ENCODE results near the gene ZNF236.
"Not testable (repeated sequence)": the region's sequence is repeated elsewhere in the genome, so short reads cannot be mapped to it uniquely, and the experiment has no call there.

ZNF236 gene

DNA sequence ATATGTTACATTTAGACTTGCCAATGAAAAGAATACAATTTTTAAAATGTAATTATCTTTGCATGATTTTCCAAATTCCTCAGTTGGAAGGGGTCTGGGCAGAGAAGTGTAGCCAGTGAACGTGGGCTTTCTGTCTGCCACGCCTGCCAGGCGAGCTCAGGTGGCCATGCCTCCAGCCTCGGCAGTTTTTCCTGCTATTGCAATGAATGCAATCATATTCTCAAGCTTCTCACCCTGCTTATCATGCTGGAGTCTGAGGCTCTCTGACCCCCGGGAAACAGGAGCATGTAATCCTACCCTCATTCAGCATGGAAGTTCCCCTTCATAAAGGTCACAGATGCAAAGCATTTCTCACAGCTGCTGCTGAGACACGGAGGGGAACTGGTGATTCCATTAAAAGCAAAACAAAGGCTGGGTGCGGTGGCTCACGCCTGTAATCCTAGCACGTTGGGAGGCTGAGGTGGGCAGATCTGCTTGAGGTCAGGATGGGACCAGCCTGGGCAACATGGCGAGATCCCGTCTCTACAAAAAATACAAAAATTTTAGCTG, 155.4 kb downstream of the ZNF236 start:
- DNase-seq: no peak

DNA sequence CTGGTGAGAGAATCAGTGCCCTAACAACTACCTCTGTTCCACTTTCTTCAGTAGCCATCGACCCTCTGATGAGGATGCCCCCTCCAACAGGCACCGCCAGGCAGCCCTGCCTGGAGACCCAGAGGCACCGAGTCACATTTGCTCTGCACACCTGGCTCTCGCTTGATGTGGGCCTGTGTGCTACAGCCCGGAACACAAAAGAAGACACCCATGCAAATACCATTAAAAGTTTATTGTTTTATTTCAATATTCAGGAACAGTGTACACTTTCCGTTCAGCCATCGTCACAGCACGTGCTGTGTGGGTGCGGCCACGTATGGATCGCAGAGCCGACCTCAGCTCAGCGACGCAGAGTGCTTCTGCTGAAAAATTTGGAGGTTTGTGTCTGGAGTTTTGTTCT, 156.3 kb downstream of the ZNF236 start:
- DNase-seq: no peak

DNA sequence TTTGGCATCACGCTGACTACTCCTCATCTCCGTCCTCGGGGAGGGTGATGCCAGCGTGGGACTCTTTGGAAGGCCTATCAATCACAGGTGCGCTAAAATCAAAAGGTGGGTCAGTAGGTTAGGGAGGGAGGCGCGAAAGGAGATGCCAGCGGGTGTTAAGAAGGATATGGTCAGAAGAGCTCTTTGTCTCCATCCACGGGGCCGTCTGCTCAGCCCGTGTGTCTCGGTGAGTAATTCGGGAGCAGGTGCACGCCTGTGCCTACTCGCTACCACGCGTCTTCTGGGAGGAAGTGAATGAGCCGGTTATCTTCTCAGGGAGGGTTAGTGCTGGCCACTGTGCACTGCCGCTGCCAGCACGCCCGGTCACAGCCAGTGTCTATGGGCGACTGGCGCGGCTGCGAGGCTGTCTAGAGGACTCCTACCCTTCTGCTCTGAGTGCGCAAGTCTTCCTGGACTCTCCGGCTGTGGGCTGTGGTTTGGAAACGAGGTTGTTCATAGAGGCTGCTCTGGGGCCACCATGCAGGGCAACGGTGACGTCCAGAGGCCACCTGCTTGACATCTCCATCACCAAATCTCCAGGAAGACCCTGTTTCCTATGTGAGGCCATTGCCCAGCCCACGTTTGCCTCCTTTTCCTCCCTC, 156.9 kb downstream of the ZNF236 start:
- DNase-seq: no peak

DNA sequence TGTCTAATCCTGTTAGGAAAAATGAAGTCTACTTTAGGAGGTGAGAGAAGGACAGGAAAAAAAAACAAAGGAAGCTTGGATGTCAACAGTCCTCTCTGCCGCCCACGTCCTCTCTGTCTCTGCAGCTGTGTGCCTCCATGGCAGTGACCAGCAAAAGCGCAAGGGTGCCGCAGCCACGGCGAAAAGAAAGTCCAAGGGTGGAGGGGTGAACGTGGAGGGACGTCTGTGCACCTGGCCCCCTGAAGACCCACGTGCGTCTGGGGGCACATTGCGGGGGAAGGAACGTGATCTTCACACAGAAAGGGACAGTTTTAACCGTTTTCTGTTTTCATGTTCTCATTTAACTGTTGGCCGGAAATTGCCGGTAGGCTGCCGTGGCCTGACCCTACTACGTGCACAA, 157.5 kb downstream of the ZNF236 start:
- no peak for DNase-seq

DNA sequence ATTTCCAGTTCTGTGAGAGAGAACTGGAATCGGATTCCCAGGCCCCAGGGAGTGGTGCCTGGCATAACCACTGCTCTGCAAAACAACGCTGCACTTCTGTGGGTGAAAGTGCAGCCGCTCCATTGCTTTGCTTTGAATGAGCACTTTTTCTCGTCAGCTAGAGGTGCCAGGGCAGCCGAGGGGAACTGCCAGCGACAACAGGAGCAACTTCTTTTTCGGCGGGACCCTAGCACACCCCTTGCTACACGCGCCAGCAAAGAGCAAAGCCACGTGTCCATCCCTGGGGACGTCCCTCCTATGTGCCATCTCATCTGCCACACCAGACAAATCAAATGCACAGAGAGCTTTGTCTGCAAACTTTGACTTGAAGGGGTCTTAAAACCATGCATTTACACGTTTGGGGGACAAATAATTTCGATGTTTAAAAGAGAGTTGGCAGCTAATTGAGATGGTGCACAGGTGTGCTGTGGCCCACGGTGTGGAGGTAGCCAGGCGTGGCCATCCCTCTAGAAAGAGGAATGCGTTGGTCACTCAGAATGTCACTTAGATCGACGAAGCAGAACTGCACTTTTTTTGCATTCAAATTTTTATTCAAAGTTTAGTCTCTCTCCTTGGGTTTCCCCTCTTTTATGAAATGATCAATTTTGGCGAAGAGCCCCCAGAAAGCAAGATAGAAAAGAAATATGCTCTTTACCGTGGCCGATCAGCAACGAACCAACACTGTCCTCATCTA, 158.5 kb downstream of the ZNF236 start:
- no peak for DNase-seq

DNA sequence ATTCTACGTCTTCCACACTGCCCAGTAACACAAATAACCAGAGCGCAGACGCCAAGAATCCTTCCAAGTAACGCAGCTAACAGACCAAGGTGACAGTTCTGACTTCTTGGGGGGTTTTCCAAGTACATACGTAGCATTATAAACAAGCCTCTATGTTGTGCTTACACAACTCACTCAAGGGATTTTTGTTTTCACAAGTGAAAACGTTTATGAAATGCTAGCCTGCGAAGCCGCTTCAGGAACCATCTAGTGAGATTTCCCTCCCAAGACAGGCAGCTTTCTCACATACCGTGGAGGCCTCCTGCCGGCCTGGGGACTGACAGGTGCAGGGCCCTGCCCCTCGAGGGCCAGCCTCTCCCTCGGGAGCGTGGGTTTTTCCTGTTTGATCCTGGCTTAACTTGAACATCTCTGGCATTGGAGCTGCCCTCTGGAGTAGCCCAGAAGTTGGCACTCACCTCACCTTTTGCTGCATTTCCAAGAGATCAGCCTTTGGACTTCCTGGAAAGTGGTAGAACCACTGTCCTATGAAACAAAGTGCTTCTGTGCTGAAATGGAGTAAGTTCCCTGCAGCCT, 159.1 kb downstream of the ZNF236 start:
- DNase-seq: no peak

DNA sequence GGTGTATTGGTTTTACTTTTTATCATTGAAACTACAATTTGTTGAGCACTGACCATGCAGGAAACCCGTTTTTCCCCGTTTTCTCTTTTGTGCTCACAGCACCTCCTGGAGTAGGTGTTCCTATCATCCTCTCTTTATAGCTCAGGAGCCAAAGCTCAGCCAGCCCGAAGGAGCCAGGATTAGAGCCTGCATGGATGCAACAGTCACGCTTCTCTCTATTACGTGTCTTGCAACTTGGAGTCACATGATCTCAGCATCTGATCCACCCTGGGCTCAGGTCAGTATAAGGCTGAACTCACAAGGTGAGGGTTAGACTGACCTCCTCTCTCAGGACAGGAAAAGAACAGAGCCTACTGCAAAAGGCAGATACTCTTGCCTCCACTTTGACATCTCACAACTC, 159.7 kb downstream of the ZNF236 start:
- no peak for DNase-seq

DNA sequence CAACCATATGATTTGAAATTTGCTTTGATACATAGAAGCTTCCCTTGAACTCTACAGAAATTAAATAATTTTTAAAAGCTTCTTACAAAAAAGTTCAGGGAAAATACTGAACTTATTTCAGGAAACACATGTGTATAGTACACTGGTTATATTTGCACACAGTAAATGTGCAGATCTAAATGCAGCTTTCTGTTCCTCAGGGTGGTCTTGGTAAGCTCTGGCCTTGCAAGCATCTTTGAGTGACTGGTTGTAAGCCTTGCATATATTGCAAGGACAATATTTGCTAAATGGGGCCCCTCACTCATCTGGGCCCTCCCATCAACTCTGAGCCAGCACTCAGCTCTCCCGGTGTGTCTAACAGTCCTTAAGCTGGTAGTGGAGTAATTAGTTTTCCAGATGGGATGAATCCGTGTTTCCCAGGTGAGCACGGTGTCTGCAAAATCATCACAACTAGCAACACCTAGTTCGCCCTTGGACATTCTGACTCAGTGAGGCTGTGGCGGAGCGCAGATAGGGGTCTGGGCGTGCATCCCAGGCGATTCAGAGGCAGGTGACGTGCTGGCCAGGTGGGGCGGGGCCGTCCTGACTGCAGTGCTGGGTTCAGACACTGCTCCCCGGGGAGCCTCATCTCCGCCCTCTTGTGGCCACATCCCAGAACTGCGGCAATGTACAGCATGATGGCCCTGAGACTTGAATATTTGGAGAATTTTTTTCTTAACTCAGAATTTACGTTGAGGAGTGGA, 160.7 kb downstream of the ZNF236 start:
- peak; percentile 83 for DNase-seq

DNA sequence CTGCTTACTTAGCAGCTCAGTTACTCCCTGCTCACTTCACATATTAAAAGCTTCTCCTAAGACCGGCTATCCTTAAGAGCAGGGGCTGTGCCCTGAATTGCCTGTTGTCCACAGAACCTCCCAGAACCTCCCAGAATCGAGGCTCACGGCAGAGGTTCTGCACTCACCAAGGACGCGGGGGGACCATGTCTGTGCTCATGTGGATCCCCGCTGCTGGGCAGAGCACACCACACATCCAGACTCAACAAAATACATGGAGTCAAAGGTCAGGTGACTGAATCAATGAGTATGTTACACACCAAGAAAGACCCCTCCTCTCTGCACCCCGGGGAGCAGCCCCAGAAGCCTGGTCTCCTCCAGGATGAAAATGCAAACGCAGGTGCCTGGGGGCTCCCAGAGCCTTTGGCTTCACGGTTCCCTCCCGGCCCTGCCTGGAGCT, 161.3 kb downstream of the ZNF236 start:
- no peak for DNase-seq

DNA sequence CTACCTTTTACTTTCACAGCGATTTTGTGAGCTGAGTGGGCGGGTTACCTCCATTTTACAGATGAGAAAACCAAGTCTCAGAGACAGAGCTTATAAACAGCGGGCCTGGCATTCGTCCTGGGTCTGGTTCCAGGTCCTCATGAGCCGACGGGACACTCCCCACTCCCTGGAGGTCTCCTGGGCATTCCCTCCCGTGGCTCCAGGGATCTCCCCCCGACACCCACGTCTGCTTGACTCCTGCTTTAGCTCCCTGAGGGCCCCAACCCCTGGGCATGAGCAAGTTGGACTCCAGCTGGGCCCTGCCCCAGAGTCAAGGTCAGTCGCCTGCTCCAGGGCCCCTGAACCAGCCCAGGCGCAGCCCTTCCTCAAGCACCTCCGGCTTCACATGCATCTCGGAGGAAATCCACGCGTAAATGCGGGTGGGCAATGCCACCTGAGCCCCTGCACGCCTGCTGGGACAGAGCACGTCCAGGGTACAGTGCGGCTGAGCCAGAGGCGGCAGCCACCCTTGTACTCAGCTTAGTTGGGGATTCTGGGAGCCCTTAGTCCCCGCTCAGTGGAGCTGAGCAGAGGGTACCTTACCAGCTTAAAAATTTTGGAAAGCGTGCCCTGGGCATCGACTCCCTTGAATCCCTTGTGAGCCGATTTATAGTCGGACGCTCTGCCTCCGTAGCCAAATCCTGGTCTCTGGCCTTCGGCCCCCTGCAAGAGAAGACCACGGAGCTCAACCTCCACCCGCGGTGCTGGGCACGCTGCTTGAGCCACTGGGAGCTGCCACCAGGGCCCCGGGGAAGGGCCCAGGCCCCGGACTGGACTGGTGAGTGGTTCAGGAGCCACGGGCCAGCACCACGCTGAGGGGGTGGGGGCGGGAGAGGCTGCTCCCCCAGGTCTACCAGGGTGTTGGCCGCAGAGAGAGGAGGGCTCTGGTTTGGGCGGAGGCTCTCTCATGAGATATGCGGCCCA, 162.1 kb downstream of the ZNF236 start:
- no peak for DNase-seq

DNA sequence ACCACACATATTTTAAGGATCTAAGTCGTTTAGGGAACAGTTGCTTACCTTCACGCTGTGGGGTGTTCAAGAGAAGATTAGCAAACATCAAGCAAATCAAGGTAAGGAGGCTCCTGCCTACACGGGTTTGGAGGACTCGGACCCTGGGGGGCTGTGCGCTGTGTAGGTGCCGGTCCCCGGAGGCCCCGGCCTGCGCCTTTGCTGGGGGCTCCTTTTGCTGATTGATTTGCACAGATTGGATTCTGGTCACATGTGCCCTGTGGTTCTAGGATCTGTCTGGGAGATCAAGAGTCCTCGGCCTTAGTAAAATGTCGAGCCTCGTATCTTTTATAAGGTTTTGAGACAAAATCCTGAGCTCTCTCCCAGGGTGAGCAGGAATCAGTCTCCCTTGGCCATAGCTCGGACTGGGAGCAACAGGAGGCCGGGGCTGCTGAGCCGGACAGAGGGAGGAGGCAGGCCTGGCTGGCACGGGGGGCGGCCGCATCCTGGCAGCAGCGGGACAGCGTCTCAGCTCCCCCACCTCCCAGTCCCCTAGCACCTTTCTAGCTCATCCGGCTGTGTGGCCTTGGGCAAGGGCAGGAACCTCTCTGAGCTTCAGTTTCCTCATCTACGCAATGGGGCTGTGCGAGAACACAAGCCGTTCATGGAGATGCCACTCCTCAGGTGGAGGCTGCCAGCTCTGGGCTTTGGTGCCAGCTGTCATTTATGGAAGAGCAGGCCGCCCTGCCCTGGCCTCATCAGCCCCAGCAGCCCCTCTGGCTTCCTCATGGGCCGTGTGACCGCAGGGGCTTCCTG, 163.0 kb downstream of the ZNF236 start:
- no peak for DNase-seq

DNA sequence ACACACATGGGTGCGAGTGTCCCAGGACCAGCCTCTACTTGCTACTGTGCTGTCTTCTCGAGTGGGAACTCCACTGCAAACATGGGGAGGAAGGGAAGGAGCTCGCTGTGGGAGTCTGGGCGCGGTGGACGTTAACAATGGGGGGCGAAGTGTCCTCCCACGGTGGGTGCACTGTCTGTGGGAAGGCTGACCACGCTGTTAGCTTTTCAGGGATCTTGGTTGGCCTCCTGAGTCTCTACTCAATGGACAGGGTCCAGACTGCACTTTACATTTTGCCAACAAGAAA, 163.5 kb downstream of the ZNF236 start:
- DNase-seq: no peak

DNA sequence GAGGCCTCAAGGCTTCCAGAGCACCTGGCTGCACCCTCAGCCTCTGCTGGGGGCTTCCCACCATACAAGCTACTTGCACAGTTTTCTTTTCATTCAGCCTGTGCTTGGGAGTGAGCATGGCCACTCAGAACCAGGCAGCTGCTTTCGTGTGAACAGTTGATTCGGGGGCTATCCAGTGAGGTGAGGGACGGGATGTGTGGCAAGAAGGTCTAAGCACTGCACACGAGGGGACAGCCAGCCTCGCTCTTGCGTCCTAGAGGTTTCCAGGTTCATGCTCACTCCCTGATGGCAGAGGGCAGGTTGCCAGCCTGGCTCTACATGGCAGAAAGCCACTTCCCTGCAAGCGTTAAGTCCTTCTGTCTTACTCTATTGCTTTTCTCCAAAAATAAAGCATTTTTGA, 164.0 kb downstream of the ZNF236 start:
- DNase-seq: no peak

DNA sequence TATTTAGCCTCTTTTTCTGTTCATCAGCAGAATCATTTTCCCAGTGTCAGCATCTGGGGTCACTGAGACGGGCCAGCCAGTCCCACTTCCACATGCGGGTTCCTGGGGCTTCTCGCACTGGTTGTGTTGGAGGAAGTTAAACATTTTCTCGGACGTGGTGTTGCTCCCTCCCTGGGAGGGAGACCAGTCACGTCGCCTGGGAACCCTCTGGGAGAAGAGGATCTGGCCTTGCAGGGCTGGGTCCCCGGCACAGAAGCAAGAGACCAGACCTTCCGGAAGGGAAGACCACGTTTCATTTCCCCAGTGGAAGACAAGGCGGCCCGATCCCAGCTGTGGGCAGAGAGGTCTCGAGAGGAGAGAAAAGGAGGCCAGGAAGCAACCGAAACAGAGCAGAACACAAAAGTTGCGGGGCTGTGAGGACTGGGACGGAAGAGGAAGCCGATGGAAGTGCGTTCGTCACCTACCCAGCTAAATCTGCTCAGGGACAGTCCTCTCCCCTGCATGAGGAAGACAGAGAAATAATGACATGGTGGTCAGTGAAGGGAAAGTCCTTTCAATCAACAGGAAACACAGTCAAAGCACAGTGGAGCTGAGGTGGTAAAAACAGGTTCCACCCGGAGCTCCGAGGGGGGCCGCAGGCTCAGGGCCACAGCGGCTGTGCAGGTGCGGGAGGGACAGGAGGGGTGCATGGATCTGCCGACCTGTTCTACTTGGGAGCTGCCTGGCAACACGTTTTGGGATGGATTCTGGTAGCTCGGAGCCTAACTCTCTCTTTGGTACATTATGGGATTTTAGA, 165.9 kb downstream of the ZNF236 start:
- no peak for DNase-seq

DNA sequence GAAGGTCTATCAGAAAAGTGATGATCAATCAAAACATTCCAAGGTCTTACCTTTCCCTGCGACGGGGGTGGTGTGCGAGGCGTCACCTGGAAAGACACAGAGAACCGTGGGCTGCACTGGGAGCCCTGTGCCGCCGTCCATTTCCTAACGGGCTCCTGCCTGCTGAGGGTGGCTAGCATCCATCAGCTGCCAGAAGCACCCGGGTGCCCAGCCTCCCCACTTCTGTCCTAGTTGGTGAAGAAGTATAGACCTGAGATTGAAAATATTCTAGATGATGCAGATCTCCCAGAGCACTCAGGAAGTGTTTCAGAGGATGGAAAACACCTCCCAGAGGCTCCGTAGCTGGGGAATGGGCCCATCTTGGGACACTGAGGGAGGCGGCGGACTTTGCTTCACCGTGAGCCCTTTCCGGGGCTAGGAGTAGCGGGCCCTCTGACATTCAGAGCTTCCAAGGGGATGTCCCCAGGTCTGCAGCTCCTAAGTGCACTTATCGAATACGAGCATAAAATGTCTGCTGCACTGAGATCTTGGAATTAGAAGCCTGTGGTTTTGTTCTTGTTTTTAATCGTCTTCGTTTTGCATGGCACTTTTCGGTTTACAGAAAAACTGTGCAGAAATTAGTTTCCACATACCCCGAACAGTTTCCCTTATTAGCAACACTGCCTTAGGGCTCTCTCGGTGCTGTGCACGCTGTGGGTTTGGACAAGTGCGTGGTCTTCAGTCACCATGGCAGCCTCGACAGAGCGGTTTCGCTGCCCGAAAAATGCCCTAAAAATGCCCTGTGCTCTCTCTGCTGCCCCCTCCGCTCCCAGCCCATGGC, 166.7 kb downstream of the ZNF236 start:
- no peak for DNase-seq

DNA sequence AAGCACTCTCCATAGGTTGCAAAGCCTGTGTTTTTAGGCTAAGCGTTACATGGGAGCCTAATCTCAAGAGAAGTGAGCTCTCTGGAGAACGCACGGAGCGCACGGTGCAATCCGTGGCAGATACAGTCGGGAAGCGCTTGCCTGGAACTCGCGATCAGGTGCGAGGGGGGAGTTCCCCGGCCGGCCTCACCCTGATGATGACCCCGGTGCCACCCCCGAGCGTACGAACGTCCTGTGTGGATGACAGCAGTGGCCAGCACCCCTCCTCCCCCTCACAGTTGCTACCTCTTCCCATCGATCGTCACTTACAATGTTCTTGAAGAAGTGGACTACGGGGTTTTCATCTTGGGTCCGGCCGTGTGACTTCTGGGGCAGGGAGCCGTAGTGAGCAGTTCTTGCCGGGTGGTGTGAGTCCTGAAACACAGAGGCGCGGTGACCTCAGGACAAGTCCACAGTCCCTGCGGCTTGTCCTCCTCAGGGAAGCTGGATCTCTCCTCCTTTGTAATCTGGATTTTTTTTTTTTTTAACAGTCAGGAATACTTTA, 167.4 kb downstream of the ZNF236 start:
- no peak for DNase-seq

DNA sequence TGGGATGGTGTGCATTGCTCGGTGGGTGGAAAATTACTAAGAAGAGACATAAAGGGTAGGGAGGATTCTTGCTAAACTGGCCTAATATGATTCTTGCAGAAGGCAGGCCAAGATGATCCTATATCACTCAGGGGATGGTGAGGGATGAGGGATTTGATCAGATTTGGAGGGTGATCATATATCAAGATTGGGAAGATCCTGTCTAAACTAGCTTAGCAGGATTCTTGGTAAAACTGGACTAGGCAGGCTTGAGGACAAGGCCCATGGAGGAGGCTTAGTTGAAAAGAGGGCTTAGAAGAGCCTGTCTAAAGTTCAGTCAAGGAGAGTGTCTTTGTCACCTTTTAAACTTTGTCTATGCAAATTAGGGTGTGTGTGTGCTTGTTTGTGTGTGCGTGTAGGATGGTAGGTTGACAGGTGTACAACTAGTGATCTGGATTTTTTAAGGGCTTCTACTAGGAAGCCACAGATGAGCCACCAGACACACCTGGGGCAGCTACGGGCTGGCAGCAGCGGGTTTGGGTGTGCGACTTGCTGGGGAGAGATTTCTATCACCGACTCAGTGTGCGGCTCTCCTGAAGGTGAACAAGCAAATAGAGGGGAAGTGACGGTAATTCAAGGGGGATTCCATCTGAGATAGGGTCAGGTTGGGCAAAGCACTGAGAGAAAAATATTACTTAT, 168.1 kb downstream of the ZNF236 start:
- not testable (repeated sequence) for DNase-seq

DNA sequence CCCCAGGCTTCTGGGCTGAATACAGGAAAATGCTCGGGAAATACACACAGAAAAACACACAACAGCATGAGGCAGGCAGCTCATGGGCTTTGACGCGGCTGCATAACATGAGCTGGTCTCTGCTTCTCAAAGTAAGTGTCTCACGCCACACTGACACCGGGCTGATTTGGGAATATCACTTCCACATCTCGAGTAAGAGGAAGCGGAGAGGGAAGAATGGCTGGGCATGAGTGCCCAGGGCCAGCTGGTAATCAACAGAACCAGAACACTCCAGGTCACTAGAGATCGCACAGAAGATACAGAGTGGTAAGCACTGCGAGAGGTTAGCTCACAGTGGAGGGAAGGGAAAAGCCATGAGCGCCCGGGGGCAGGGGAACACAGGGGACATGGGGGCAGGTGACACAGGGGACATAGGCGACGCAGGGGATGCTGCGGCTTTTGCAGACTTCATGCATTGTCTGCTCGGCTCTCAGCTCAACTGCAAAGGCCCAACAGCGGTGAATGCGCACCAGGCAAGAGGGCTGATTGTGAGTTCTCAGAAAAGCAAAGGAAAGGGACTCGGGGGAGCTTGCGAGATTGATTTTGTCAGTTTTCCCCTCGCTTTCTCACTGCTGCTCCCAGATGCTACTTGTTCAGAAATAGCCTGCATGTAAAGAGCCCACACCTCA, 168.8 kb downstream of the ZNF236 start:
- DNase-seq: no peak

Measured in kidney glomerular epithelial cell (primary cell).